D721Med (cell line): ENCODE measurements around the gene SECTM1.
A peak's percentile ranks its signal among the peaks of the same experiment; 100 is the strongest.

Experiments
- DNase-seq: peaks from one replicate; pipeline ENCODE4 v3.0.0; 2011; ENCODE audit warnings: low spot score; ENCODE audit not compliant: insufficient read length
- FAIRE-seq: peaks from 2 replicates; lab custom pipeline; 2011; peaks lifted over from hg19 to GRCh38; lab: Jason Lieb, UNC
- CTCF ChIP-seq: IDR thresholded peaks from 2 replicates; pipeline ENCODE4 v1.5.1; 2012; ENCODE audit warnings: mild to moderate bottlenecking, control low read depth; ENCODE audit not compliant: insufficient read depth; ENCODE audit errors: missing control alignments

SECTM1 gene

GRCh38 chr17:82273327-82274133 is 60.0 kb downstream of the SECTM1 start, which contains the start of gene CSNK1D:
CSNK1D (minus strand) TSS chr17:82273700; CDS start chr17:82273381, 319 bp downstream.
- TF ChIP-seq CTCF = no peak
- DNase-seq (peak; percentile 97), FAIRE-seq (no peak)

- FAIRE-seq (no peak), DNase-seq (peak; percentile 53)
- TF ChIP-seq CTCF = no peak
Observed at GRCh38 chr17:82272495-82273326, 60.9 kb downstream of the SECTM1 start.

GRCh38 chr17:82271401-82271800 is 62.2 kb downstream of the SECTM1 start:
- FAIRE-seq (no peak), DNase-seq (no peak)
- no peak for TF ChIP-seq CTCF
